Heart right ventricle (tissue), 16 donors: Measurements from ENCODE around the gene FBXO44. TPM values are rescaled to one million over a fixed set of nuclear protein-coding genes. Genes with fewer than 3 reads are reported as not detected.

Experiments used
- ATAC-seq, 8 donors: fragments of 200-7000 bp; cut with Tn5 transposase; one replicate each; pipeline ENCODE4 v1.9.1; 2020; ENCODE audit warnings: mild to moderate bottlenecking in 8 of 8, moderate library complexity in 8 of 8, moderate number of reproducible peaks in 1 of 8
- DNase-seq, 2 donors: peaks; one replicate each; pipeline ENCODE4 v3.0.0-alpha.2; 2020
- H3K27ac ChIP-seq, 10 donors: fragments of 200-600 bp; sonication (generic) in 2 of 10; one replicate each; pipeline versions ENCODE4 v1.5.0 to v1.8.0; 2020 to 2022; ENCODE audit warnings: mild to moderate bottlenecking in 3 of 10
- H3K27me3 ChIP-seq, 7 donors: fragments of 200-600 bp; one replicate each; pipeline ENCODE4 v1.8.0; 2021 to 2022; ENCODE audit warnings: mild to moderate bottlenecking in 2 of 7
- H3K36me3 ChIP-seq, 9 donors: fragments of 200-600 bp; sonication (generic) in 1 of 9; one replicate each; pipeline versions ENCODE4 v1.5.0 to v1.8.0; 2020 to 2022; ENCODE audit warnings: mild to moderate bottlenecking in 2 of 9
- H3K4me1 ChIP-seq, 9 donors: fragments of 200-600 bp; sonication (generic) in 1 of 9; one replicate each; pipeline versions ENCODE4 v1.5.0 to v1.8.0; 2020 to 2022; ENCODE audit warnings: mild to moderate bottlenecking in 4 of 9
- H3K4me3 ChIP-seq, 10 donors: fragments of 200-600 bp; sonication (generic) in 2 of 10; one replicate each; pipeline versions ENCODE4 v1.5.0 to v1.8.0; 2020 to 2022; ENCODE audit warnings: mild to moderate bottlenecking in 7 of 10, moderate library complexity in 2 of 10
- H3K9me3 ChIP-seq, 11 donors: fragments of 200-600 bp in 10 of 11; sonication (generic) in 2 of 11; one replicate each; pipeline versions ENCODE4 v1.5.0 to v1.8.0; 2013 to 2022; ENCODE audit warnings: mild to moderate bottlenecking in 2 of 11, control low read depth in 1 of 11, moderate library complexity in 1 of 11
- WGBS, 2 donors: extraction: QIAGEN DNeasy Blood & Tissue Kit; methylation state at CpG; one replicate each; pipeline ENCODE4 v1.1.7; 2013; ENCODE audit warnings: inconsistent platforms in 1 of 2; 5-methylcytosine and 5-hydroxymethylcytosine counted together
- intact Hi-C, 10 donors: fragments of 100-400 bp; cut with DNase I; formaldehyde crosslinking; loops; one replicate each; pipeline versions ENCODE4 v1.11.1 to v1.14.2; 2022
- polyA plus RNA-seq, 2 donors: library from polyadenylated mRNA; stranded (reverse); fragments of 200-250 nt; gene quantifications; one replicate each; pipeline ENCODE4 v1.2.3, GENCODE V29; 2013
- total RNA-seq, 10 donors: library from RNA; stranded (reverse); fragmentation: NEBNext Ultra II Directional in 3 of 10; extraction: Animal tissue kit (Norgen Biotek cat#: 25700) in 3 of 10; gene quantifications; one replicate each; pipeline versions ENCODE4 v1.2.1 to v1.2.4, GENCODE V29; 2021 to 2023
- TF ChIP-seq, protein P1 (sequence below), 9 donors: fragments of 200-600 bp; sonication (generic) in 2 of 9; IDR thresholded peaks; one replicate each; pipeline versions ENCODE4 v1.5.0 to v1.8.0; 2021 to 2022; ENCODE audit warnings: antibody characterized with exemption in 9 of 9, mild to moderate bottlenecking in 5 of 9, moderate library complexity in 1 of 9
- donor health status: Arrhythmogenic right ventricular cardiomyopathy.
- donor health status: ischemic (EF 13 %, LVEDD 7.1; RV severe dilation, severe dysfunction).
- donor health status: healthy with polysubstance abuse.
- donor health status: DM: no; HTN: yes; CAD: no.
- donor health status: DM: no; HTN: no; CAD: no.
- donor health status: ischemic (EF 25% LVEDD 6.9; RV normal size, moderate dysfunction).
- donor health status: ischemic (EF 25% LVEDD 5.7; RV mildly dilated, moderate dysfunction).
- donor health status: healthy.
- donor health status: DM: yes; HTN: yes; CAD: no.
- donor health status: Ischemic cardiomyopathy.
- donor health status: ischemic (EF 35%, LVEDD 5.7; RV mildly dilated, moderate dysfunction).
- donor health status: nonischemic (EF 11% LVEDD 7.7; RV severe dilation, severe dysfunction).
- donor health status: DM: yes; HTN: yes; CAD: no.
- donor health status: PGD.
- donor health status: ischemic (EF 29% LVEDD 5.4; RV normal size, mild dysfunction).
- donor health status: nonischemic (EF 23%, LVEDD 6.1; RV moderate dilation, normal function).

FBXO44 gene
- total and polyA plus RNA-seq, 12 donors: 10.1 to 28.2 (median 15.8) TPM

DNA sequence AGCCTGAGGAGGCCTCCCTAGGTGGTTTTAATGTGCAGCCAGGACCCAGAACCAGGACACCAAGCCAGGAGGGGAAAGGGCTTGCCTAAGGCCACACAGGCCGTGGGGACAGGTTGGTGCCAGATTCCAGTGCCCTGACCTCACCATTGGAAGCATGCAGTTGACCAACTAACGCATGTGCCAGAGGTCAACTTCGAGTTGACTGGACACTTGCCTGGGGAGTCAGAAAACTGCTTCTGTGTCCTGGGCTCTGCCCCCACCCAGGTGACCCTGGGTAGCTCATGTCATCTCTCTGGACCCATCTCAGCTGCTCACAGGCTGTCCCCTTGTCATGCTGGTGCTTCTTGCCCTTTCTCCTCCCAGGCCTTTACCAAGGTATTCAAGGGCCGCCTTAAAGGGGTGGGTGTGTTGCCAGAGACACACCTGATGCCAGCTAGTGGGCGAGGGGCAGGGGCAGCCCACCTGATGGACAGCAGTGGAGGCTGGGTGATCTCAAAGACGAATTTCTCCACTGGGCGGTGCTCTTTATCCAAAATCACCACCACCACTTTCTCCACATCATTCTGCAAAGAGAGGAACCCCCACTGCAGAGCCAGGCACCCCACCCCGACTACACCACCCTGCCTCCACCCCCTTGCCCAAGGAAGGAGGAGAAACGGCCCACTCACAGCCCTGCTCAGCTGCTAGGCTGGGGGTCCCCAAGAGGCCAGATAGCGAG, 21.9 kb downstream of the FBXO44 start:
- TF ChIP-seq, protein P1, sequence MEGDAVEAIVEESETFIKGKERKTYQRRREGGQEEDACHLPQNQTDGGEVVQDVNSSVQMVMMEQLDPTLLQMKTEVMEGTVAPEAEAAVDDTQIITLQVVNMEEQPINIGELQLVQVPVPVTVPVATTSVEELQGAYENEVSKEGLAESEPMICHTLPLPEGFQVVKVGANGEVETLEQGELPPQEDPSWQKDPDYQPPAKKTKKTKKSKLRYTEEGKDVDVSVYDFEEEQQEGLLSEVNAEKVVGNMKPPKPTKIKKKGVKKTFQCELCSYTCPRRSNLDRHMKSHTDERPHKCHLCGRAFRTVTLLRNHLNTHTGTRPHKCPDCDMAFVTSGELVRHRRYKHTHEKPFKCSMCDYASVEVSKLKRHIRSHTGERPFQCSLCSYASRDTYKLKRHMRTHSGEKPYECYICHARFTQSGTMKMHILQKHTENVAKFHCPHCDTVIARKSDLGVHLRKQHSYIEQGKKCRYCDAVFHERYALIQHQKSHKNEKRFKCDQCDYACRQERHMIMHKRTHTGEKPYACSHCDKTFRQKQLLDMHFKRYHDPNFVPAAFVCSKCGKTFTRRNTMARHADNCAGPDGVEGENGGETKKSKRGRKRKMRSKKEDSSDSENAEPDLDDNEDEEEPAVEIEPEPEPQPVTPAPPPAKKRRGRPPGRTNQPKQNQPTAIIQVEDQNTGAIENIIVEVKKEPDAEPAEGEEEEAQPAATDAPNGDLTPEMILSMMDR (IDR thresholded peaks at IDR 0.05): no peak
- no peaks in the 10 kb centered on the region for H3K9me3 ChIP-seq
- peaks cover 0 to 67% (median 21%) of the 10 kb centered on the region in 9 donors for H3K36me3 ChIP-seq
- DNase-seq: no peak
- peaks cover under 1 to 12% (median 11%) of the 10 kb centered on the region in 9 donors for H3K4me1 ChIP-seq
- no peak overlapping the region for H3K27ac ChIP-seq
- intact Hi-C loops: no loop called here
- no peak overlapping the region for H3K4me3 ChIP-seq
- no peak for ATAC-seq
- WGBS, 2 donors: 87 to 90% methylated on average over 10 of the region's 10 CpGs
- no peaks in the 10 kb centered on the region for H3K27me3 ChIP-seq

GRCh38 chr1:11678442-11678841, 23.8 kb downstream of the FBXO44 start:
- 97 to 100% methylated on average over 2 of the region's 2 CpGs for WGBS, 2 donors
- Histone ChIP-seq H3K36me3 (peaks cover 0 to 48% (median 18%) of the 10 kb centered on the region in 9 donors), H3K27me3 (no peaks in the 10 kb centered on the region)

GRCh38 chr1:11680270-11681070, 25.8 kb downstream of the FBXO44 start:
- Histone ChIP-seq H3K9me3 (no peaks in the 10 kb centered on the region), H3K36me3 (peaks cover 0 to 28% (median 5%) of the 10 kb centered on the region in 9 donors), H3K27me3 (peaks cover 0 to 5% (median 0%) of the 10 kb centered on the region in 7 donors), H3K4me1 (peaks cover 3 to 19% (median 17%) of the 10 kb centered on the region in 9 donors), H3K27ac (peak overlapping the region; percentile 10 to 96 (median 86)), H3K4me3 (peak overlapping the region; percentile 58 to 99 (median 82))
- peak; percentile 18 to 63 (median 30) for ATAC-seq
- DNase-seq: no peak
- WGBS, 2 donors: 12 to 15% methylated on average over 60 to 65 of the region's 65 CpGs
- TF ChIP-seq, protein P1 (IDR thresholded peaks at IDR 0.05): no peak
- intact Hi-C loops: loop anchor here in 2 of 10 donors (5.0 kb wide), 1 partner anchor 37 kb away; no protein-coding TSS in a partner anchor

More at GRCh38 chr1:11678442-11678841, 23.8 kb downstream of the FBXO44 start:
- Histone ChIP-seq H3K4me3 (no peak overlapping the region), H3K9me3 (no peaks in the 10 kb centered on the region), H3K27ac (no peak overlapping the region), H3K4me1 (peaks cover 3 to 19% (median 17%) of the 10 kb centered on the region in 9 donors)
- intact Hi-C loops: no loop called here
- ATAC-seq (no peak), DNase-seq (no peak)
- TF ChIP-seq, protein P1 (IDR thresholded peaks at IDR 0.05): no peak

DNA sequence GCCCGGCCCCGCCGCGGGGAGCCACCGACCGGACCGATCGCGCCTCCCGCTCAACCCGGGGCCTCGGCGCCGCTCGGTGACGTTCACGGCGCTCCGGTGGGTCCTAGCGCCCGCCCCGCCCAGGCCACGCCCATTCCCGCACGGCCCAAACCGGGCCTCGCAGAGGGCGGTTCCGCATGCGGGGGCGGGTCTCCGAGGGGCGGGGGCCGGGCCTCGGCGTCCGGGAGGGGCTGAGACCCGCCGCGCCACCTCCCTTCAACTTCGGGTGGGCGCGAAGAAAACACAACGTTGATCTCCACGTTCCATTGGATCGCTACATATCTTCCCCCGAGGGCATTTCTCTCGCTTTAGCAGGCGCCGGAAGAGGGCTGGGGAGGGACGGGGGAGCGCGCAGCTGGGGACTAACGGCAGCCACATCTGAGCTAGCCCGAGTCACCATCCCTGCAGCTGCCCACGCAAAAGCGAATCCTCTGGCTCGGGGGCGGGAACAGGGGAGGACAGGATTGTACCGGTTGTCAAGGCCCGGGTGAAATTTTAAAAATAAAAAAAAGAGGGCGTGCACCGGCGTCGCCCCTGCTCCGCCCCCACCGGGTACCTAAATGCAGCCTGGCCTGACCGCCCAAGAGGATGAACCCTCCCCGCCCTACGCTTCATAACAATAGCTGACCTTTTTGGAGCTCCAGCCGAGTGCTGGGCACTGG, 26.5 kb downstream of the FBXO44 start, which contains the start of gene MAD2L2:
MAD2L2 (minus strand) TSS at position 78 of the 701 bp plus-strand sequence. CDS start 547 bp downstream, outside the sequence.
- Histone ChIP-seq H3K9me3 (no peaks in the 10 kb centered on the region), H3K27me3 (peaks cover 0 to 9% (median 0%) of the 10 kb centered on the region in 7 donors), H3K27ac (peak within 1 kb of the TSS; percentile 10 to 96 (median 86)), H3K4me1 (peaks cover 3 to 19% (median 17%) of the 10 kb centered on the region in 9 donors), H3K4me3 (peak within 1 kb of the TSS; percentile 58 to 99 (median 82)), H3K36me3 (peaks cover 0 to 21% (median 4%) of the 10 kb centered on the region in 9 donors)
- WGBS, 2 donors: 0% methylated on average over 66 to 71 of the region's 71 CpGs
- TF ChIP-seq, protein P1 (IDR thresholded peaks at IDR 0.05): no peak
- intact Hi-C loops: loop anchor here in 2 of 10 donors (5.0 kb wide), 1 partner anchor 36 kb away; no protein-coding TSS in a partner anchor
- peak; percentile 96 to 98 (median 97) for ATAC-seq
- peak; percentile 89 to 90 for DNase-seq
